K562 (cell line): ENCODE measurements around the gene APPBP2.

ENCODE experiments used
- COPS2 ChIP-seq: fragments of 450-650 bp; conservative IDR thresholded peaks from 2 replicates; pipeline ENCODE4 v1.6.1; 2016; ENCODE audit warnings: mild to moderate bottlenecking, moderate library complexity
- CTCF ChIP-seq, 3 experiments: IDR thresholded peaks in 2 of 3; conservative IDR thresholded peaks in 1 of 3; 2 replicates each; pipeline ENCODE4 v1.5.1; 2011 to 2012; ENCODE audit warnings: low read length in 3 of 3, mild to moderate bottlenecking in 3 of 3, control low read depth in 2 of 3, improper control_type of control experiment in 1 of 3, inconsistent platforms in 1 of 3, low read depth in 1 of 3, mixed read lengths in 1 of 3, moderate library complexity in 1 of 3; ENCODE audit not compliant: insufficient read depth in 2 of 3
- FOXP1 ChIP-seq: sonication (generic); formaldehyde crosslinking; IDR thresholded peaks from 2 replicates; pipeline ENCODE4 v1.8.0; 2022; ENCODE audit warnings: mild to moderate bottlenecking, missing genetic modification reagents
- MYC ChIP-seq, 2 experiments: fragments of 250-450 bp in 1 of 2; sonication (Bioruptor Pico) in 1 of 2; IDR thresholded peaks; 2 replicates each; pipeline versions ENCODE4 v1.5.1 to v1.6.1; 2012 to 2021; ENCODE audit warnings: low read depth in 2 of 2, borderline replicate concordance in 1 of 2, improper control_type of control experiment in 1 of 2, low read length in 1 of 2, mild to moderate bottlenecking in 1 of 2, moderate library complexity in 1 of 2
- PATZ1 ChIP-seq: fragments of 250-450 bp; sonication (Bioruptor Pico); IDR thresholded peaks from 2 replicates; pipeline ENCODE4 v1.5.0; 2020; ENCODE audit warnings: mild to moderate bottlenecking, borderline replicate concordance
- RERE ChIP-seq: sonication (generic); formaldehyde crosslinking; IDR thresholded peaks from 2 replicates; pipeline ENCODE4 v1.8.0; 2023; ENCODE audit warnings: missing genetic modification reagents, mild to moderate bottlenecking, borderline replicate concordance
- TAF1 ChIP-seq: IDR thresholded peaks from 2 replicates; pipeline ENCODE4 v1.6.1; 2011; ENCODE audit warnings: mild to moderate bottlenecking, low read length, moderate library complexity; ENCODE audit not compliant: insufficient read depth, control insufficient read depth, severe bottlenecking; ENCODE audit errors: extremely low read depth

- TF ChIP-seq RERE (CRISPR knock-in tag), result no peak
- no peak for TF ChIP-seq CTCF (IDR thresholded peaks at IDR 0.05 in 2 of 3, conservative IDR thresholded peaks at IDR 0.05 in 1 of 3; ENCODE audit: insufficient read depth in 2 of 3, low read depth in 1 of 3, low read length in 3 of 3)
- TF ChIP-seq MYC (IDR thresholded peaks at IDR 0.05; ENCODE audit: low read depth, low read length), result no peak
- TF ChIP-seq MYC (CRISPR knock-in tag; IDR thresholded peaks at IDR 0.05; ENCODE audit: borderline replicate concordance, low read depth), result no peak
- TF ChIP-seq PATZ1 (CRISPR knock-in tag), result no peak
- TF ChIP-seq FOXP1 (CRISPR knock-in tag), result no peak
- TF ChIP-seq TAF1, result no peak
- TF ChIP-seq COPS2, result no peak
Measured at GRCh38 chr17:60514053-60514452, 12.0 kb downstream of the APPBP2 start.
